HEK293 (cell line): ENCODE measurements around the gene HSPA8.

Experiments used
- CTCF ChIA-PET: fragments of 350-600 bp; formaldehyde crosslinking; extraction: SDS; loops from one replicate; lab custom pipeline; 2021; ENCODE audit warnings: antibody characterized with exemption; lab: Yijun Ruan, JAX
- POLR2A ChIA-PET: fragments of 300-600 bp; formaldehyde crosslinking; extraction: SDS; loops from one replicate; lab custom pipeline; 2020; ENCODE audit warnings: antibody characterized with exemption, inconsistent platforms; lab: Yijun Ruan, JAX
- H3K27ac ChIP-seq: fragments of 200-500 bp; sonication (Bioruptor generic); 2 replicates; pipeline ENCODE4 v1.5.1; 2014; ENCODE audit warnings: low read depth, low read length, control low read depth, inconsistent platforms; ENCODE audit errors: extremely low read depth
- H3K36me3 ChIP-seq, 2 experiments: fragments of 200-500 bp in 1 of 2; sonication (Bioruptor generic) in 1 of 2; 1 replicate in 1 of 2; 2 replicates in 1 of 2; pipeline ENCODE4 v1.5.1; 2014 to 2017; ENCODE audit warnings: inconsistent platforms in 2 of 2, low read length in 2 of 2; ENCODE audit not compliant: control insufficient read depth in 2 of 2, insufficient read depth in 1 of 2
- H3K4me1 ChIP-seq: fragments of 200-500 bp; sonication (Bioruptor generic); 2 replicates; pipeline ENCODE4 v1.5.1; 2014; ENCODE audit warnings: mild to moderate bottlenecking, low read length, inconsistent platforms; ENCODE audit not compliant: control insufficient read depth, insufficient read depth
- H3K4me3 ChIP-seq: 2 replicates; pipeline ENCODE4 v1.5.1; 2011; ENCODE audit warnings: low read depth, mild to moderate bottlenecking, control low read depth, low read length, moderate library complexity
- H3K9me3 ChIP-seq: fragments of 200-500 bp; sonication (Bioruptor generic); 2 replicates; pipeline ENCODE4 v1.5.1; 2014; ENCODE audit warnings: low read depth, low read length, inconsistent platforms; ENCODE audit not compliant: control insufficient read depth, insufficient read depth
- SALL2 ChIP-seq: fragments of 450-650 bp; formaldehyde crosslinking; IDR thresholded peaks from 2 replicates; pipeline ENCODE4 v1.5.0; 2017; ENCODE audit warnings: missing biosample characterization, mild to moderate bottlenecking, missing genetic modification characterization, borderline replicate concordance
- ZNF133 ChIP-seq: fragments of 450-650 bp; formaldehyde crosslinking; IDR thresholded peaks from 2 replicates; pipeline ENCODE4 v1.5.1; 2016; ENCODE audit warnings: missing biosample characterization, missing genetic modification characterization
- ZNF214 ChIP-seq: fragments of 450-650 bp; formaldehyde crosslinking; IDR thresholded peaks from 2 replicates; pipeline ENCODE4 v1.5.1; 2017; ENCODE audit warnings: missing biosample characterization, mild to moderate bottlenecking, missing genetic modification characterization, borderline replicate concordance
- ZNF274 ChIP-seq, 2 experiments: fragments of 200-500 bp in 1 of 2; fragments of 450-650 bp in 1 of 2; sonication (Bioruptor generic) in 1 of 2; formaldehyde crosslinking in 1 of 2; IDR thresholded peaks; 2 replicates each; pipeline versions ENCODE4 v1.5.1 to v1.6.1; 2014 to 2016; ENCODE audit warnings: borderline replicate concordance in 1 of 2, inconsistent platforms in 1 of 2, low read length in 1 of 2, missing biosample characterization in 1 of 2, missing genetic modification characterization in 1 of 2
- ZNF433 ChIP-seq: fragments of 450-650 bp; formaldehyde crosslinking; IDR thresholded peaks from 2 replicates; pipeline ENCODE4 v1.5.1; 2016; ENCODE audit warnings: missing biosample characterization, missing genetic modification characterization, low read depth
- ZNF449 ChIP-seq: fragments of 450-650 bp; formaldehyde crosslinking; IDR thresholded peaks from 2 replicates; pipeline ENCODE4 v1.5.1; 2017; ENCODE audit warnings: missing biosample characterization, mild to moderate bottlenecking, missing genetic modification characterization, moderate library complexity
- ZNF48 ChIP-seq: fragments of 450-650 bp; formaldehyde crosslinking; IDR thresholded peaks from 2 replicates; pipeline ENCODE4 v1.5.1; 2016; ENCODE audit warnings: missing biosample characterization, missing genetic modification characterization
- ZNF513 ChIP-seq: fragments of 450-650 bp; IDR thresholded peaks from 2 replicates; pipeline ENCODE4 v1.5.1; 2018; ENCODE audit warnings: missing biosample characterization, missing genetic modification characterization
- ZNF518A ChIP-seq: fragments of 450-650 bp; formaldehyde crosslinking; conservative IDR thresholded peaks from 2 replicates; pipeline ENCODE4 v1.5.1; 2016; ENCODE audit warnings: low read depth, missing biosample characterization, missing genetic modification characterization
- ZSCAN4 ChIP-seq: fragments of 450-650 bp; formaldehyde crosslinking; IDR thresholded peaks from 2 replicates; pipeline ENCODE4 v1.5.1; 2017; ENCODE audit warnings: missing biosample characterization, missing genetic modification characterization

The HSPA8 gene

GRCh38 chr11:123045101-123045500 is 16.8 kb downstream of the HSPA8 start:
- Histone ChIP-seq H3K27ac (no peak overlapping the region), H3K9me3 (no peaks in the 10 kb centered on the region), H3K4me1 (no peaks in the 10 kb centered on the region)
- POLR2A ChIA-PET, result interaction anchor here (1.1 to 1.7 kb wide), 3 partner anchors 10 to 17 kb away, joined by 3 to 10 read pairs (median 3); partner anchors contain the start of gene HSPA8
- CTCF ChIA-PET, result interaction anchor here (1.2 to 2.4 kb wide), 3 partner anchors 8 to 182 kb away, joined by 4 to 12 read pairs (median 6); no protein-coding TSS in a partner anchor
- no peak for TF ChIP-seq ZNF214
- TF ChIP-seq, all 188 proteins: peak for 0
- Histone ChIP-seq H3K36me3 (no peaks in the 10 kb centered on the region), H3K4me3 (no peak overlapping the region)

GRCh38 chr11:123041185-123041584 is 20.8 kb downstream of the HSPA8 start:
- H3K4me1 ChIP-seq, result no peaks in the 10 kb centered on the region
- no peak overlapping the region for H3K4me3 ChIP-seq
- H3K27ac ChIP-seq, result no peak overlapping the region
- no peaks in the 10 kb centered on the region for H3K9me3 ChIP-seq
- POLR2A ChIA-PET, result interaction anchor here (1.4 kb wide), 1 partner anchor 21 kb away, joined by 3 read pairs; the partner anchor contains the start of gene HSPA8
- peak; percentile 87 for TF ChIP-seq ZSCAN4 (tag by site-specific recombination)
- TF ChIP-seq ZNF133 (tag by site-specific recombination), result no peak
- TF ChIP-seq ZNF433 (tag by site-specific recombination), result no peak
- no peak for TF ChIP-seq ZNF48
- TF ChIP-seq ZNF513 (tag by site-specific recombination), result no peak
- no peak for TF ChIP-seq ZNF518A (tag by site-specific recombination)
- TF ChIP-seq ZNF274 (IDR thresholded peaks at IDR 0.05; ENCODE audit: low read length), result no peak
- no peak for TF ChIP-seq ZNF274 (tag by site-specific recombination; IDR thresholded peaks at IDR 0.05; ENCODE audit: borderline replicate concordance)
- TF ChIP-seq, all 188 proteins: peak for 1
- CTCF ChIA-PET, result no interaction called here
- no peaks in the 10 kb centered on the region for H3K36me3 ChIP-seq

- TF ChIP-seq ZNF449, result peak; percentile 46; the same call in 1 of the 2 replicates
- TF ChIP-seq SALL2 (tag by site-specific recombination), result no peak
- no peaks in the 10 kb centered on the region for H3K36me3 ChIP-seq
- H3K4me1 ChIP-seq, result no peaks in the 10 kb centered on the region
- POLR2A ChIA-PET, result interaction anchor here (0.6 to 0.8 kb wide), 3 partner anchors 8 to 22 kb away, joined by 3 to 4 read pairs (median 4); partner anchors contain the start of gene HSPA8
- H3K4me3 ChIP-seq, result no peak overlapping the region
- CTCF ChIA-PET, result interaction anchor here (0.6 to 1.9 kb wide), 2 partner anchors 19 to 139 kb away, joined by 3 to 11 read pairs; no protein-coding TSS in a partner anchor
- no peaks in the 10 kb centered on the region for H3K9me3 ChIP-seq
- no peak overlapping the region for H3K27ac ChIP-seq
Measured at GRCh38 chr11:123040111-123040432, 21.9 kb downstream of the HSPA8 start.
